GM18858 (cell line): Measurements from ENCODE around the gene TRABD2B.

Experiments
- ATAC-seq: cut with Tn5 transposase; IDR thresholded peaks from one replicate; pipeline ENCODE4 v1.9.1; 2021; ENCODE audit not compliant: unreplicated experiment

TRABD2B gene

GRCh38 chr1:48022306-48022705, 25.1 kb upstream of the TRABD2B start:
- no peak for ATAC-seq

DNA sequence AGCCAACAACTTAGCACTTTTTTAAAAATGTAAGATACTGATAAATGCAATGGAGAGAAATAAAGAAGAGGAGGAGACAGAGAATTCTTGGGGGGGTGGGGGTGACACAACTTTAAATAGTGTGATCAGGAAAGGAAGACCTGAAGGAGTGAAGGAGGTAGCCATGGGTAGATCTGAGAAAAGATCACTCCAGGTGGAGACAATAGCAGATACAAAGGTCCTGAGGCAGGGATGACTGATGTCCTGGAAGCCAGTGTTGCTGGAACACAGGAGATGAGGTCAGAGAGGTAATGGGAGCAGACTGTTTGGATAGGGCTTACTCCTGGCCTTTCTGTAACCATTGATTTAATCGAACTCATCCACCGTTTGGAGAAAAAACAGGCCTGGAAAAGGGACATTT, 24.6 kb upstream of the TRABD2B start:
- no peak for ATAC-seq

DNA sequence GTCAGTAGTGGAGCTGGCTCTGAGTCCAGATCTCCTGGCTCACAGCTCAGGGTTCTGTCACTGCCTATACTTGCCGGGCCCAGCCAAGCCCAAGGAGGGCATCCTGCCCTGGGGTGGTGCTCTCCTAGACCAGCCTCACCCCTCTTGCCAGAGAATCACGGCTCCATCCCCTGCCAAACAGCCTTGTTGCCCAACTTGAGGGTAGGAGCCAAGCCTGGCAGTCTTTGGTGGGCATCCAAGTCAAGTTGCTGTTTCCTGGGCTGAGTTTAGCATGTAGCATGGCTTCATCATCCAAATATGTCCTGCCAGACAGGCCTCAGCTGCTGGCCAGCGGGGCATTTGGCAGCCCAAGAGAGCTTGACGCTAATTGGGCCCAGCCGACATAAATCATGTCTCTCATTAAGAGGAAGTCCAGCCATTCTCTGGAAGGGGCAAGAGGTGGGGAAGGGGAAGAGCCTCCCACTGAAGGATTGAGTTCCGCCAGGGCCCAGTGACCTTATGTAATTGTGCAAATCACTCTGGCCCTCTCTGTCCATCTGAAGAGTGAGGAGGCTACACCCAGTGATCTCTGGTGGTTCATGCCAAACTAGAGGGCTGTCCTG, 22.6 kb upstream of the TRABD2B start:
- no peak for ATAC-seq

- ATAC-seq, result no peak
Observed at GRCh38 chr1:48018799-48019198, 21.6 kb upstream of the TRABD2B start.

GRCh38 chr1:48017716-48018115, 20.5 kb upstream of the TRABD2B start:
- ATAC-seq, result no peak

- ATAC-seq, result no peak
Observed at GRCh38 chr1:48016515-48016914, 19.3 kb upstream of the TRABD2B start.

GRCh38 chr1:48013270-48013669, 16.1 kb upstream of the TRABD2B start:
- no peak for ATAC-seq

- no peak for ATAC-seq
Observed at GRCh38 chr1:48007047-48007446, 9.9 kb upstream of the TRABD2B start.

- ATAC-seq, result no peak
Observed at GRCh38 chr1:48006264-48006663, 9.1 kb upstream of the TRABD2B start.

- ATAC-seq, result no peak
Observed at GRCh38 chr1:48005253-48006117, 8.3 kb upstream of the TRABD2B start.

DNA sequence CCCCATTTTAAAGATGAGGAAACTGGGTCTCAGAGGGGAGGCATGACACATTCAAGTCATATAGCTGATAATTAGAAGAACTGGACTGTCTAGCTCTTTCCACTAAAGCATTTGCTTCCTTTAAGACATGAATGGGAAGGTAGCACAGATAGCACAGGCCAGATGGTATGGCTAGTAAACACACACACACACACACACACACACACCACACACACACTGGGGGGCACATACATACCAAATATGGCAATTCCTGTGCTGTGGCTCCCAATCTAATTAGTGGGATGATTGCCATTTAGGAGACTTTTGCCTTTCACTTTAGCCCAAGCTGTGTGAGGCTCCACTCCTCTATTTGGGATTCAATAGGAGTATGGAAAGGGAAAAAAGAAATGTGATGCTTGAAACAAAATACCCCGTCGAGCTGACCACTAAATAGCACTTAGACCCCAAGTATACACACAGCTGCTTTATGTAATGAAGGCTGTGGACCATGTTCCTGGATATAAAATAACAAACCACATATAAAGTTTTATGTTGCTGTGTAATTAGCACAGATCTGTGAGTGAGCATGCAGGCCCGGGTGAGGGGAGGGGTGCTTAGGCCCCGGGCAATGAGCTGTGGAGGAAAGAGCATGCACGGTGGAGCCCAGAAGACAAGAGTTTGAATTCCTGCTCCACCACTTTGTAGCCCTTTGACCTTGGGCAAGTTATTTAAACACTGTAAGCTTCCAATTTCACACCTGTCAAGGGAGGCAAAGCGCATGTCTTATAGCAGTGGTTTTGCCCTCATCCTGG, 6.8 kb upstream of the TRABD2B start:
- no peak for ATAC-seq

GRCh38 chr1:48002142-48002541, 5.0 kb upstream of the TRABD2B start:
- no peak for ATAC-seq

- no peak for ATAC-seq
Observed at GRCh38 chr1:48001696-48002095, 4.5 kb upstream of the TRABD2B start.

- ATAC-seq, result no peak
Observed at GRCh38 chr1:48000883-48001282, 3.7 kb upstream of the TRABD2B start.

GRCh38 chr1:47999097-47999496, 1.9 kb upstream of the TRABD2B start:
- no peak for ATAC-seq

DNA sequence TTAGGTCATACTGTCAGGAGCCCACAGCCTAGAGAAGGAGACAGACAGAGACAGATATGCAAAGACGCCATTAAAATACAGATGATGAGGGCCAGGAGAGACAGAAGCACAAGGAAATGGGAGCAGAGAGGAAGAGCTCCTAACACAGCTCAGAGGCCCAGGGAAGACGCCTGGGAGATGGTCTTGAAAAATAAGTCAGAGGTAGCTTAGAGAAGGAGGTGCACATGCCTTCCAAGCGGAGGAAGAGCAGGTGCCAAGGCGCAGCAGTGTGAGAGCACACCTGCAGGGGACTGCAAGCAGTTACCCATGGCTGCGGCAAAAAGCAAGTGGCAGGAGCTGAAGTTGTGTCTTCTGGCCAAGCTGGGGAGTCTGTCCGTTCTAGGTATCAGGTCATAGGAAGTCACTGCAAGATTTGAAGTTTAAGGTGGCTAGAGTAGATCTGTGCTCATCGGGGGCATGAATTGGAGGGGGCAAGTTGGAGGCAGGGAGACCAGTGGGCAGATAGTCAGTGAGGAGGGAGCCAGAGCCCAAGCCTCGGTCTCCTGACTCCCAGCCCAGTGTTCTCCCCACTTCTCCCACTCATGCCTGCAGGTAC, 1.3 kb upstream of the TRABD2B start:
- ATAC-seq, result no peak

GRCh38 chr1:47996406-47997226, 569 bp downstream of the TRABD2B start:
- ATAC-seq, result no peak

GRCh38 chr1:47996060-47996405, 1.2 kb downstream of the TRABD2B start:
- no peak for ATAC-seq

GRCh38 chr1:47995306-47996050, 1.7 kb downstream of the TRABD2B start:
- no peak for ATAC-seq
